Esophagus mucosa (tissue), 1 donor: ENCODE data around the gene FGF18. TPM values are rescaled to one million over a fixed set of nuclear protein-coding genes. Genes with fewer than 3 reads are reported as not detected.
"Not testable (repeated sequence)": the region's sequence is repeated elsewhere in the genome, so short reads cannot be mapped to it uniquely, and the experiment has no call there.

Source experiments
- ATAC-seq: fragments of 200-7000 bp; cut with Tn5 transposase; one replicate; pipeline ENCODE4 v1.9.1; 2020
- total RNA-seq: library from RNA; stranded (reverse); gene quantifications from one replicate; pipeline ENCODE4 v1.2.4, GENCODE V29; 2023
- donor health status: DM: yes; HTN: yes; CAD: no.

The FGF18 gene
- total RNA-seq, 1 donor from 2014 or later: 0.08 TPM

DNA sequence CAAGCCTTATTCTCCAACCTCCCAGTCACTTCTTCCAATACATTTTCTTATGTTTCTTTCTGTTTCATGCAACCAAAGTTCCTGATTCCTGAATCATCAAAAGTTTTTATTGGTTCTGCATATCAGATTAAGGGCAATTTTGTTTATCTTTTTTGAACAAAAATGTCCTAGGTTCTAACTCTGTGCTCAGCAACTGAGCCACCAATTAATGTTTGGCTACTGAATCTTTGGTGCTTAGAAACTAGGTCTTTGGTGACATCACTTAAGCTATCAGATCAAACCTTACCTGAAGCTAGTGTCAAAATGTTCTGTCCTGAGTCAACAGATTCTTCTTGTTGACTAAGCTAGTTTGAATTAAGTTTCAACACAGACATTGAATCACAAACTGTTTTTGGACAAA lies 56.1 kb downstream of the FGF18 start:
- ATAC-seq: no peak

DNA sequence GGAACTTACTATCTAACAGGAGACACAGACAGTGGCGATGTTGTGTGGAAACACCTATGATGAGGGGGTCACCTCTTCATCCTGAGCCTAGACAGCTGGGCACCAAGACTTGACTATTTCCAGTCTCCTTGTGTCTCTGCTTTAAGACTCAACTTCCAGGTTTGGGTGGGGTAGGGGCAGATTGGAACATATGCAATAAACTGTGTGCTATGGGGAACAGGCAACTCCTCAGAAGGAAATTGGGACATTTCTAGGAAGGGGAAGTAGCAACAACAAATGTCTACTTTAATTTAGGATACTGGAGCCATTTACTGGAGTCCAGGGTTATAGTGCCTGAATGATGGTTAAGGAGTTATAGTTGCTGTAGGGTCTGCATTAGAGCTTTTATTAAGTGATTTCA lies 57.3 kb downstream of the FGF18 start:
- ATAC-seq: no peak

DNA sequence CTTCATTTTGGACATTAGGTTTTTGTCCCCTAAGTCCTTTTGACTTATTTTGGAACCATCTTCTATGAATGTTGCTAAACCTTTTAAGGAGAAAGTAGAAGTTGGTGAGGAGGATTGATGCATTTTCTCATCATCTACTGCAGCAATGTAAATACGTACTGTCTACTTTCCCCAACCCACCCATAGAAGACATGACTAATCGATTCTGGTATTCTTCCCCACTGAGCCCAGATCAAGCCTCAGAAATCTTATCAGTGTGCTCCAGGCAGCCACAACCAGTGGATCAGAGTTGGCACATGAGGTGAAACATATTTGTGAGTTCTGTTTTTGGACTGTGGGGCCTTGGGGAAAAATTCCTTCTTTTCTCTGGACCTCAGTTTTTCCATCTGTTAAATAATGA lies 57.7 kb downstream of the FGF18 start:
- ATAC-seq: no peak

DNA sequence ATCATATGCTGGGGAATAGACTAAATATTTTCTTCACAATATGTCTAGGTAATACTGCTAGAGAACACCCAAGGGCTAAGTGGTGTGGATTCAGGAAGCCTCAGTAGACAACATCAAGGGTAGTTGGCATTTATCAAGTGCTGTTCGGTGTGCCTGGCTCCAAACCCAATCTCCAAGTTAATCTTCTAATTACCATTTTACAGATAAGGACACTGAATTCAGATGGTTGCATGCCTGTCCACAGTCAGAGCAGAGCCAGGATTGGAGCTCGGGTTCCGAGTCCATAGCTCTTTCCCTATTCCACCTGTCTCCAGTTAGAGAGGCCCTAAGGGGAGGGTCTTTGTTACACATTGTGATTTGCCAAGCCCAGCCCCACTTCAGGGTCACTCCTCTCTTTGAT lies 58.2 kb downstream of the FGF18 start:
- no peak for ATAC-seq

DNA sequence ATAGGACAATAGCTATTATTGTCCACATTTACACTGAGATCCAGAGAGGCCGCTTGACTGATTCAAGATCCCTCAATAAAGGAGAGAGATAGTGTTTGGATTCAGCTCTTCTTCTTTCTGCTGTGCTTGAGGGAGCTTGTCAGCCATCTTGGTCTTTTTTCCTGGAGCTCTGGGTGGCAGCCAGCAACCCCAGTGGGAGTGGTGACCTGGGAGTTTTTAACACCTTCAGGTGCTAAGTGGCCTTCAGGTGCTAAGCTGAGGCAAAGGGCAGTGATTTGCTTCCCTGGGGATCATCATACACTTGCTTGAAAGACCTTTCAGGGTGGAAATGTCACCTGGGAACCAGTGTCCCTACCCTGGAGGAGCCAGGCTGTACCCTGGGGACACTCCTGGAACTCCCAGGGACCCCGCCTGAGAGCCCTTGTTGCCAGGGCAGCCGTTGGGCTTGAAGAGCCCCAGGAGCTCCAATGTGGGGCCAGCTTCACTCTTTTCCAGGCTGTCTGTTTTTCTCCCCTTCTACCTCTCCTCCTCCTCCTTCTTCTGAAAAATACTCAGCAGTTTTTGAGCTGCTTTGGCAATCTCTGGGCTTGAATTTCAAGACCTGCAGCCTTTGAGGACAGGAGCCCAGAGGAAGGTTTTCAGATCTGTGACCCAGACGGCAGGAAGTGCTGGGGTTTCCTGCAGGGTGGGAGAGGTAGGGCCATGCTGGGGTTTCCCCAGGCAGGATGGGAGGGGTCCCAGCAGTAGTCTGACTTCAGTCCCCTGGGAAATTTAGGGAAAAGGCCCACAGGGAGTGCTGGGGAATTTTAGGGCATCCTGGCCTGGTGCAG lies 59.7 kb downstream of the FGF18 start:
- ATAC-seq: no peak

DNA sequence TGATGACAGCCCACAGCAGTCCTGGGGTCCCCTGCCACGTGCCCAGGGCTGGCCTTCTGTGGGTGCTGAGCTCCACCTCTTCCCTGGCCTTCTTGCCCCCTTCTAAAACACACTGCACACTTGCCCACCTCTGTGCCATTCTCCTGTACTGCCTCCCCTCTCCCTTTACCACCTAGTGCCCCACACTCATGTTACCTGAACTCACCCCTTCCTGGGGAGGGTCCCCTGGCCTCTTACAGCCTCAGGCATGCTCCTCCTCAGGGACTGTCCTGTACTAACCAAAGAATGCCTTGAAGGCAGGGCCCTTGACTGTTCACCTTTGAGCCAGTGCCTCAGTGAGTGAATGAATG lies 60.3 kb downstream of the FGF18 start:
- ATAC-seq: no peak

DNA sequence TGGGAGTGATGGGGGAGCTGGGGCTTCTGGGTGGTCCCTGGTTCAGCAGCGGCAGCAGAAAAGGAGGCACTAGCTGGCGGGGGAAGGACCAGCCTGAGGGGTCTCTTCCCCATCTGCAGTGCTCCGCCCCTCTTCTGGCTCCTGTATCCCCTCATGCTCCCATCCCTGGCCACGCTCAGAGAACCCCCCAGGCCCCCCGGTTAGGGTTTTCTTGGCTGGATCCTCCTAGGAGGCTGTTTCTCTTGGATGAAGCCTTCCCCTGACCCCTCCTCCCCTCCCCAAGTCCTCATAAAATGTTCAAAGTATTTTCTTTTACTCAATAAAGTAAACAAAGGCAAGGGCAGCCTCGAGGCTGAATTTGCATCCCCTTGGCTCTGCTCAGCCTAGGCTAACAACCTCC lies 60.8 kb downstream of the FGF18 start:
- no peak for ATAC-seq

DNA sequence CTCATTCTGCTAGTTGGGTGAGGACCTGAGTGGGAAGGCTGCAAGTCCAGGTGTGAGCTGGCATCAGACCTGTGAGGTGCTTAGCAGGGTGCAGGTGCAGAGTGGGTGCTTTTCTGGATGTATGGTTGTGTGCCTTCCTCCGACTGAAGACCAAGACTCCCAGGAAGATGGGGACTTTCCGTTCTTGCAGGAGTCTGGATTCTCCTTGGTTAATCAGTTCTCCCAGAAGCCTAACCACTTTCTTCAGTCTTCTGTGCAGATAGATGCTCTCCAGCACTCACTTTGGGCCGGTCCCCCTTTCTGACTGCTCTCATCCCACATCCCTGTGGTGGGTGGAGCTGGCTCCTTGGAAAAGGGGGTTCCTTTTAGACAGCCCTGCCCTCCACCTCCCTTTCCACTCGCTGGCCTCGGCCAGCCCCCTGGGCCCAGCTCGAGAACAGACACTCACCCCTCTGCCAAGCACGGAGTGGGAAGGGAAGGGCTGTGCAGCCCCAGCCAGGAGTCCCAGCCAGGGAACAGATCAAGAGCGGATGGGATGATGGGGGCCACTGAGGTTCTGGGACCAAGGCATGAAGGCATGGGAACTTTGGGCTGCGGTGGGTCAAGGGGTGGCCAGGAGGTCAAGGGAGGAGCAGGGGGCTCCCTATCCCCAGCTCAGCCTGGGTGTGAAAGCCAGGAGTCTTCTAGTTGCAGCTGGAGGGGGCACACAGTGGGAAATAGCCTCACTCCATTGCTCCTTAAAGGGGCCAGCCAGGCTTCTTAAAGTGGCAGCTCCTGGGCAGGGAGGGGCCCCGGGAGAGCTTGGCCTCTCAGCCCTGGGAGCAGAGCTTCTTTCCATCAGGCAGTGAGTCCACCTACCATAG lies 62.4 kb downstream of the FGF18 start:
- no peak for ATAC-seq

DNA sequence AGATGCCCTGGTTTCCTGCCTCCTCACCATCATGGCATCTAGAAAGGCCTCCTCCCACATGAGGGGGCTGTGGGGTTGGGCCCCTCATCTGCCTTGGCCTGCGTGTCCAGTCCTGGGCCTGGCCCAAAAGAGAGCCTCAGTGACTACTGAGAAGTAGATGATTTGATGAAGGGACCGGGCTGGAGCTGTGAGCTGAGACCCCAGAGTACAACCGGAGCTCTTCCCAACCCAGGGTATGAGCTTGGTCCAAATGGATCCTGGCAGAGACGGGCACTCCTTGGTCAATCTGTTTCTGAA lies 62.9 kb downstream of the FGF18 start:
- no peak for ATAC-seq

DNA sequence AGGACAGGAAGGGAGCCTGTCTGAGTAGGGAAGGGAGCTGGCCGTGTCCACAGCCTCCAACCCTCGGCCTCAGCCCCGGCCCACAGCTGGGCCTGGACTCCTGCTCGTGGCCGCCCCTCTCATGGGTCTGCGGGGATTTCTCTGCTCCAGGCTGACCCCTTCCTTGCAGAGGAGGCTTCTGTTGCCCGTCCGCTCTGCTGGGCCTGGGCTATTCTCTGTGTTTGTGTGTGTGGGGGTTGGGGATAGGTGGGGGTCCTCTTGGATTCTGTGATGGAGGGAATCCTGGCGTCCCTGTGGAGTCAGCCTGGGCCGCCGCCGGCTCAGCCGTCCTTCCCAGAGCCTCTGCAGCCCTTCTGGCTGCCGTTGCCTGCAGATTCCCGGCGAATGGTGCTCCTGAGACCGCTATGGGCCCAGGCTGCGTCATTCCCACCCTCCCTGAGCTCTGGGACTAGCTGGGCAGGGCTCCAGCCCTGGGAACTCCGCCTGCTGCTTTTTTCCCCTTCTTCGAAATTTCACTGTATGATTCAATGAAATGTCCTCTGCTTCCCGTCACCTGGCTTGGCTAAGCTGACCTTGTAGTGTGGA lies 64.2 kb downstream of the FGF18 start:
- ATAC-seq: no peak

DNA sequence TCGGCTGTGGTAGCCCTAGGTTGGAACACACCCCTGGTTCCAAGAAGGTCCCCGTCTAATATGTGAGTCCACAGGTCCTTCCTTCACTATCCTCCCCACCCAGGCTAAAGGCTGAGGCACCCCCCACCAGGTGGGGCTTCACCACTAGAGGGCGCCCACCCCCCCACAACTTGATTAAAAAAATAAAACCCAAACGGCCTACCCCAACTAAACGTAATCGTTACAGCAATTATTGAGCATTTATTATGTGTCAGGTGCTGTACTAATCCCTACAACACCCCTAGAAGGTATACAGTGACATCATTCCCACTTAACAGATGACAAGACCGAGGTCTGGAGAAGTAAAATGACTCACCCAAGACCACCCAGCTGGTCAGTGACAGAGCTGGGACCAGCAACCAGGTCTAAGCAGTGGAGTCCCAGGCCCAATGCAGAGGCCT lies 65.0 kb downstream of the FGF18 start:
- no peak for ATAC-seq

DNA sequence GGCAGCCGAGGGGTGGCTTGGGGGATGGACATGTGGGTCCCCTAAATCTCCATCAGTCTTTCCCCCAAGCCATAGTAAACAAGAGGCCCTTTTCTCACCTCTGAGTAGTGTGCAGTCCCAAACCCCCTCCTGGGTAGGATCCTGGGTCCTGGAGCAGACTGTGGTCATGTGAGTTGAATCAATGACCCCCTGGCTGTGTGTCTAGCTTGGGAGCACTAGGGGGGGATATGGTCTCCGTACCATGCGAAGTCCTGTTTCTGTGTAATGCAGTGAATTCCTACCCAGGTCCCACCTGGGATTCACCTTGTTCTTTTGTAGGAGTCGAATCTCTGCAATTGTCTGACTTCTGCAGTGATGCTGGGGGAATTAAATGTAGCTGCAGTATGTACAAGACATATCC lies 66.2 kb downstream of the FGF18 start:
- no peak for ATAC-seq

DNA sequence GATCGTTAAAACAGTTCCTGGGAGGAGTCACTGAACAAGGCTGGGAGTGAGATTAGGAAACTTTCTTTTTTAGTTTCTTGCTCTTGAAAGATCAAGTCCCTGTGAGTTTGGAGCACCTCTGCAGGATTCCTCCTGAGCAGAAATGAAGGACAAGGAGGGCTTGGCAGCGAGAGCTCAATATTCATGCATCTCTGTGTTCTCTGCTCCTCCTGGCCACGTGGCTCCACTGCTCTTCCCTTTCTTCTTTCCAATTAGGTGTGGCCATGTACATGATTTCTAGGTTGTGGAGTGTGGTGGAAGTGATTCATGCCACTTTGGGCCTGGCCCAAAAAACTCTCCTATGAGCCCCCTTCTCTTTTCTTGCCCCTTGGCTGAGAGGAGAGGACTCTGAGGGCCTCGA lies 67.2 kb downstream of the FGF18 start:
- no peak for ATAC-seq

DNA sequence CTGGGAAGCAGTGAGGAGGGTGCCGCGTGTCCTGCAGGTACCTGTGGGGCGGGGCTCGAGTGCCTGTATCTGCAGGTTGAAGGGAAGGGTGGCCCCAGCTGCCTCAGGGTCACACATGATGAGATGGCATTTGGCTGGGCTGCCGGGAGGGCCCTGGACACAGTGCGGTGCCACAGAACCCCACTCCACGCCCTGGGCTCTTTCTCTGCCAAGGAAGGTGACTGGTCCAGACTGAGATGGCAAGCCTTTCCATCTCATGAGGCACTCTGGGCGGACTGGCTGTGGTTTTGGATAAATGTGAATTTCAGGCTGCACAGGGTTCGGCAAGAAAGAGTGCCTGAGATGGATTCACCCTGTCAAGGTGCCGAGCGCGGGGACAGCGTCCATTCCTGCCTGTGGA lies 69.4 kb downstream of the FGF18 start:
- ATAC-seq: no peak

DNA sequence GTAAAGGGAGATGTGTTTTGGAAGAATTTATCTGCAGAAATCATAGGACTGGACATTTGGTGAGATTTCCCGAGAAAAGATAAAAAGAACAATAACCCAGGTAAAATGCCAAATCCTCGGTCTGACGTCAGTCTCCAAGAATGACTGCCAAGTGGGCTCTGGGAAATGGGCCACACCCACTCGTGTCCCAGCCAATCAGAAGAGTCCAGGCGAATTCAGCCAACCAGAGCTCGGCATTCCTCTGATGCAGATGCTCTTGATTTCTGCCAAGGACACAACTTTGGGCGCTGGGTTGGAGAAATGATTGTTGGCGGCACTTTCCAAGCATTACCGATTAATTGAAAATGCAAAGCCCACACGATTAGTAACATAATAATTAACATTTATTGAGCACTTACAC lies 73.3 kb downstream of the FGF18 start:
- no peak for ATAC-seq

DNA sequence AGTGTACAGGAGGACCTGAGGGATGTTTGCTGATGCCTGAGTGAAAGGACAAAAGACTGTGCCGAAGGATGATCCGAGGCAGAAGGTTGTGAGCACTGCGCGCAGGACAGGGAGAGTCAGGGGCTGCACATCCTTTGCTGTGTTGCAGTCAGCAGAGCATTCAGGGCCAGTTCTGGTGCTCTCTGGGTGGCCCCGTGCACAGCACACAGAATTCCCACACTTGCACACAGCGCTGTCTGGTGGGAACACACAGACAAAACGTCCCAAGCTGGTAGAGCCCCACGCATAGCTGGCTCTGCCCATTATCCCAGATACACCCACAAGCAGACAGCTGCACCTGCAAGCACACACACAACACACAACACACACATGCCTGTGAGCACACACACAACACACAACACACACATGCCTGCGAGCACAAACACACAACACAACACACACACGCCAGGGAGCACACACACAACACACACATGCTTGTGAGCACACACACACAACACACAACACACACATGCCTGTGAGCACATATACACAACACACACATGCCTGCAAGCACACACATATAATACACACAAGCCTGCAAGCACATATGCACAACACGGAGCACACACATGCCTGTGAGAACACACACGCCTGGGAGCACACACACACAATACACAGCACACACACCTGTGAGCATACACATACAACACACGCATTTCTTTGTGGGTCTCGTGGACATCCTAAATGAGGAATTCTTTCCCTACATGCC lies 74.4 kb downstream of the FGF18 start:
- ATAC-seq: no peak

DNA sequence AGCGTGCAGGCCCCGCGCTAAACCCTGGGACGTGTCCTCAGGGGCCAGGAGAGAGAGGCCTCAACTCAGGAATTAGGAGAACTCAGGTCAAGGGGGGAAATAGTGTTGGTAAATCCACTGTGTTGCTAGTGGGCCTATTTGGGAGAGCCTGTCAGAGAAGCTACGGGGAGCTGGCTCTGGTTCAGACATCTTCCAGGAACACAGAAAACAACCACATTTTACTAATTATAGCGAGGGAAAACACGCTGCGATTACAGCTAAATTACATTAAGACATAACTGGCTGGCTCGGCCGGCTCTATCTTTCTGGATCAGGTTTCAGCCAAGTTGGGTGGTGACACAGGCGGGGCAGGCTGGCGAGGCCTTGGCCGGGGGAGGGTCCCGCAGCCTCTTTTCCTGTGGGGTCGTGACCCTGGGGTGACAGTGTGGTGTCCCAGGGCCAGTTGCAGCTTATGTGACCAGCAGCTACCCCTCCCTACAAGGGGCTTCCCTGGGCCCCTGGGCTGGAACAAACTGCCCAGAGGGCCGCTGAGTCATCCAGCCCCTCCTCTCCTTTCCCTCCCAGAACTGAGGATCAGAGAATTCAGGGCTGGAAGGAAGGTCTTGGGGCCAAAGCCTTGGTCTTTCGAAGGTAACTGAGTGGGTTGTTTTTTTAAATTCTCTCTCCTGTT lies 75.1 kb downstream of the FGF18 start:
- peak; percentile 41 for ATAC-seq

DNA sequence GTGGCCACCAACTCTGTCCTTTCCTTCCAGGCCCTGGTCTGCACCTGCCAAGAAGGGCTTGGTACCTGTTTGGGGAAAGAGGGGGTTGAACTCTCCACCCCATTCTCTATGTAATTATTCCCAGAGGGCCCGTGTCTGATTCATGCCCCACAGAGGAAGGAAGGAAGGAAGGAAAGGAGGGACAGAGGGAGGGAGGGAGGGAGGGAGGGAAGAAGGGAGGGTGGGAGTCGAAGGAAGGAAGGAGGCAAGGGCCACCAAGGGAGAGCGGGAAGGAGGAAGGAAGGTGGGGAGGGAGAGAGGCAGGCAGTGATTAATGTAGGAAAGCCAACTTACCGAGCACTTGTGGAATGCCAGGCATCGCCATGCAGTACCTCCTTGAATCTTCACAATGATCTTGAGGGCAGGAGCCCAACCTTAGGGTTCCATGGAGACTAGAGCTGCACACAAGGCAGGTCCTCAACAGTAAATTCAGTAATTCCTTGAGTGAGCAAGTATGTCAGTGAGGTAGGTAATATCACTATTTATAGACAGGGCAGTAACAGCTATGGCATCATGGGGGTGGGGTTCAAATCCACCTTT lies 75.8 kb downstream of the FGF18 start:
- peak; percentile 17 for ATAC-seq

DNA sequence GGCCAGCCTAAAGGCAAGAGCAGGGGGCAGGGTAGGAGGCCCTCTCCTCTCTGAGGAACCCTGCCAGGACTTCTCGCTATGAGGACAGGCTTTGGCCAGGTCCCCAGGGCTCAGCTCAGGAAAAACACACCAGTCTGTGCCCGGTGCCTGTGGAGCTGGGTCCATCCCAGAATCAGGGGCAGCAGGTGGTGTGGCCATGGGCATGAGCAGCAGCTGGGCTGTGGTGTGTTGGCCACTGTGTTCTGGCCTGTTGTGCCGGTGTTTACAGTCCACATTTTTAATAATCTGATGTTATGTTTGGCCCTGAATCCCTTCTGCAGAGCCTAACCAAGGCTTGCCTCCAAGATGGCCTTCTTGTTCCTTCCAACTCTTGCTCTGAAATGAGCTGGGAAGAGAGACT lies 77.0 kb downstream of the FGF18 start:
- no peak for ATAC-seq

DNA sequence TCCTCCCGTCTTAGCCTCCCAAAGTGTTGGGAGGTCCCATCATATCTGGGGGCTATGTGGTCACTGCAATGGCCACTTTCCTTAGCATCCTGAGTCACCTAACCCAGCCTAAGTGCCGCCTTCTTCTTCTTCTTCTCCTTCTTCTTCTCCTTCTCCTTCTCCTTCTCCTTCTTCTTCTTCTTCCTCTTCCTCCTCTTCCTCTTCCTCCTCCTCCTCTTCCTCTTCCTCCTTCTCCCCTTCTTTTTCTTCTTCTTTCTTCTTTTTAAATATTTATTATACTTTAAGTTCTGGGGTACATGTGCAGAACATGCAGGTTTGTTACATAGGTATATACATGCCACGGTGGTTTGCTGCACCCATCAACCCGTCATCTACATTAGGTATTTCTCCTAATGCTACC lies 78.0 kb downstream of the FGF18 start:
- ATAC-seq: not testable (repeated sequence)

DNA sequence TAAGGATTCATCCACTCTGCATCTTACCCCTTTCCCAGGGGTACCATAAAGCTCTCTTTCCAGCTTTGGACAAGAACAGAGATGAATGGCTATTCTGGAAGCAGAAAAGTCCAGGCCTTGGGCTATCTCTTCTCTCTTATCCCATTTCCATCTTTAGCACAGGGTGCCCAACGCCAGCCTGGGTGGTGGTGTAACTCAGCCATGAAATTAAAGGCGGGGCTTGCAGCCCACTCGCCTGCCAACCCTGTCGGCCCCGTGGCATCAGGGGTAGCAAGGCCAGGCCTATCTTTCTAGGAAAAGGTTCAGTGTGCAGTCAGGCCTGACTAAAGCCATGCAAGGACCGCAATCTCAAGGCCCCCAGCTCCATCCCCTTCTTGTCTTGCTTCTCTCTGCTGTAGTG lies 78.7 kb downstream of the FGF18 start:
- ATAC-seq: no peak

DNA sequence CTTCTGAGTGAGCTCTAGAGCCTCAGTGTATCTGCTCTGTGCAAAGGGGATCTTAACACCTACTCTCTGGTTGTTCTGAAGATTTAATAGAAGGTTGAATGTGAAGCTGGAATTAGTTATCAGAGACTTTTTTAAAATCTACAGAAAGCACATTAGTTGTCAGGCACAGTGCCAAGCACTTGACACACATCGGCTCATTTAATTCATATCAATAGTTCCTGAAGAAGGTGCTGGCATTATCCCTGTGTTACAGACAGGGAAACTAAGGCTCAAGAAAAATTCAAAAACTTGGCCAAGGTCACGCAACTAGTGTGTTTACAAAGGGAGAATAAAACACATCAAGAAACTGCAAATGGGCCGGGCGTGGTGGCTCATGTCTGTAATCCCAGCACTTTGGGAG lies 80.2 kb downstream of the FGF18 start:
- no peak for ATAC-seq
